HEK293 (cell line): ENCODE data around the gene KIAA0753.

ENCODE experiments used
- CTCF ChIA-PET: fragments of 350-600 bp; formaldehyde crosslinking; extraction: SDS; loops from one replicate; lab custom pipeline; 2021; ENCODE audit warnings: antibody characterized with exemption; lab: Yijun Ruan, JAX
- POLR2A ChIA-PET: fragments of 300-600 bp; formaldehyde crosslinking; extraction: SDS; loops from one replicate; lab custom pipeline; 2020; ENCODE audit warnings: antibody characterized with exemption, inconsistent platforms; lab: Yijun Ruan, JAX
- H3K27ac ChIP-seq: fragments of 200-500 bp; sonication (Bioruptor generic); 2 replicates; pipeline ENCODE4 v1.5.1; 2014; ENCODE audit warnings: low read depth, low read length, control low read depth, inconsistent platforms; ENCODE audit errors: extremely low read depth
- H3K36me3 ChIP-seq, 2 experiments: fragments of 200-500 bp in 1 of 2; sonication (Bioruptor generic) in 1 of 2; 1 replicate in 1 of 2; 2 replicates in 1 of 2; pipeline ENCODE4 v1.5.1; 2014 to 2017; ENCODE audit warnings: inconsistent platforms in 2 of 2, low read length in 2 of 2; ENCODE audit not compliant: control insufficient read depth in 2 of 2, insufficient read depth in 1 of 2
- H3K4me1 ChIP-seq: fragments of 200-500 bp; sonication (Bioruptor generic); 2 replicates; pipeline ENCODE4 v1.5.1; 2014; ENCODE audit warnings: mild to moderate bottlenecking, low read length, inconsistent platforms; ENCODE audit not compliant: control insufficient read depth, insufficient read depth
- H3K4me3 ChIP-seq: 2 replicates; pipeline ENCODE4 v1.5.1; 2011; ENCODE audit warnings: low read depth, mild to moderate bottlenecking, control low read depth, low read length, moderate library complexity
- H3K9me3 ChIP-seq: fragments of 200-500 bp; sonication (Bioruptor generic); 2 replicates; pipeline ENCODE4 v1.5.1; 2014; ENCODE audit warnings: low read depth, low read length, inconsistent platforms; ENCODE audit not compliant: control insufficient read depth, insufficient read depth
- ATF2 ChIP-seq: fragments of 450-650 bp; formaldehyde crosslinking; IDR thresholded peaks from 2 replicates; pipeline ENCODE4 v1.5.1; 2016; ENCODE audit warnings: missing biosample characterization, missing genetic modification characterization, low read depth
- GFI1B ChIP-seq: fragments of 450-650 bp; formaldehyde crosslinking; IDR thresholded peaks from 2 replicates; pipeline ENCODE4 v1.5.1; 2016; ENCODE audit warnings: missing biosample characterization, missing genetic modification characterization
- PRDM2 ChIP-seq: fragments of 450-650 bp; formaldehyde crosslinking; IDR thresholded peaks from 2 replicates; pipeline ENCODE4 v1.5.1; 2016; ENCODE audit warnings: missing biosample characterization, missing genetic modification characterization, borderline replicate concordance
- TRIM28 ChIP-seq: IDR thresholded peaks from 2 replicates; pipeline ENCODE4 v1.6.1; 2011; ENCODE audit warnings: low read length, control low read depth, borderline replicate concordance
- ZBTB10 ChIP-seq: fragments of 450-650 bp; formaldehyde crosslinking; IDR thresholded peaks from 2 replicates; pipeline ENCODE4 v1.5.1; 2016; ENCODE audit warnings: missing biosample characterization, missing genetic modification characterization
- ZBTB11 ChIP-seq: fragments of 450-650 bp; formaldehyde crosslinking; conservative IDR thresholded peaks from 2 replicates; pipeline ENCODE4 v1.5.1; 2016; ENCODE audit warnings: low read depth, missing biosample characterization, missing genetic modification characterization
- ZBTB6 ChIP-seq: fragments of 450-650 bp; formaldehyde crosslinking; IDR thresholded peaks from 2 replicates; pipeline ENCODE4 v1.5.1; 2017; ENCODE audit warnings: missing biosample characterization, missing genetic modification characterization
- ZBTB8A ChIP-seq: fragments of 450-650 bp; formaldehyde crosslinking; IDR thresholded peaks from 2 replicates; pipeline ENCODE4 v1.5.1; 2016; ENCODE audit warnings: missing biosample characterization, missing genetic modification characterization
- ZNF112 ChIP-seq: fragments of 450-650 bp; formaldehyde crosslinking; IDR thresholded peaks from 2 replicates; pipeline ENCODE4 v1.5.0; 2017; ENCODE audit warnings: missing biosample characterization, missing genetic modification characterization
- ZNF214 ChIP-seq: fragments of 450-650 bp; formaldehyde crosslinking; IDR thresholded peaks from 2 replicates; pipeline ENCODE4 v1.5.1; 2017; ENCODE audit warnings: missing biosample characterization, mild to moderate bottlenecking, missing genetic modification characterization, borderline replicate concordance
- ZNF600 ChIP-seq: fragments of 450-650 bp; formaldehyde crosslinking; IDR thresholded peaks from 2 replicates; pipeline ENCODE4 v1.5.1; 2016; ENCODE audit warnings: missing biosample characterization, missing genetic modification characterization
- ZNF843 ChIP-seq: fragments of 450-650 bp; formaldehyde crosslinking; IDR thresholded peaks from 2 replicates; pipeline ENCODE4 v1.5.1; 2016; ENCODE audit warnings: missing biosample characterization, missing genetic modification characterization

Gene KIAA0753

GRCh38 chr17:6626616-6627015, 13.9 kb downstream of the KIAA0753 start:
- POLR2A ChIA-PET, result no interaction called here
- Histone ChIP-seq H3K9me3 (no peaks in the 10 kb centered on the region), H3K4me1 (no peaks in the 10 kb centered on the region; the same call in 1 of the 2 replicates), H3K27ac (no peak overlapping the region), H3K4me3 (no peak overlapping the region), H3K36me3 (peaks cover 75 to 94% of the 10 kb centered on the region in 2 experiments)
- TF ChIP-seq GFI1B, result no peak
- TF ChIP-seq ZNF112 (tag by site-specific recombination), result no peak
- no peak for TF ChIP-seq ZBTB8A (tag by site-specific recombination)
- TF ChIP-seq ZBTB11 (tag by site-specific recombination), result no peak
- no peak for TF ChIP-seq TRIM28
- TF ChIP-seq ZNF214 (tag by site-specific recombination), result no peak
- no peak for TF ChIP-seq ZNF600 (tag by site-specific recombination)
- no peak for TF ChIP-seq ZBTB10 (tag by site-specific recombination)
- no peak for TF ChIP-seq ZBTB6 (tag by site-specific recombination)
- no peak for TF ChIP-seq ATF2
- TF ChIP-seq ZNF843 (tag by site-specific recombination), result no peak
- TF ChIP-seq PRDM2 (tag by site-specific recombination), result no peak
- CTCF ChIA-PET, result no interaction called here
